A549 (cell line): ENCODE results near the gene SLCO6A1. TPM values are rescaled to one million over a fixed set of nuclear protein-coding genes. Genes with fewer than 3 reads are reported as not detected.

ENCODE experiments used
- ATAC-seq, 2 experiments: fragments of 200-7000 bp in 1 of 2; fragments of >200 bp in 1 of 2; cut with Nextera tagmentation in 1 of 2; cut with Tn5 transposase in 1 of 2; 3 replicates each; pipeline versions ENCODE4 v1.8.0 to v1.9.1; 2018 to 2020; ENCODE audit warnings: mild to moderate bottlenecking in 1 of 2, moderate library complexity in 1 of 2
- CTCF ChIA-PET: fragments of 300-600 bp; sonication (Branson Sonifier 250); formaldehyde crosslinking; extraction: SDS; loops from one replicate; lab custom pipeline; 2021; ENCODE audit warnings: antibody characterized with exemption, inconsistent platforms; lab: Yijun Ruan, JAX
- POLR2A ChIA-PET: fragments of 350-600 bp; formaldehyde crosslinking; extraction: SDS; loops from one replicate; lab custom pipeline; 2021; ENCODE audit warnings: antibody characterized with exemption, inconsistent platforms; lab: Yijun Ruan, JAX
- DNase-seq, 2 experiments: peaks; one replicate each; pipeline versions ENCODE4 v3.0.0 to v3.0.0-alpha.2; 2011 to 2016; ENCODE audit warnings: low read depth in 1 of 2, low spot score in 1 of 2
- FAIRE-seq: peaks from 2 replicates; lab custom pipeline; 2011; peaks lifted over from hg19 to GRCh38; lab: Jason Lieb, UNC
- H3K27ac ChIP-seq, 2 experiments: fragments of >200 bp; sonication (Bioruptor Twin); formaldehyde crosslinking; 3 replicates each; pipeline ENCODE4 v1.5.1; 2016 to 2017
- H3K4me1 ChIP-seq: fragments of >200 bp; sonication (Bioruptor Twin); formaldehyde crosslinking; 3 replicates; pipeline ENCODE4 v1.6.1; 2016
- H3K4me2 ChIP-seq: fragments of >200 bp; sonication (Bioruptor Twin); formaldehyde crosslinking; 3 replicates; pipeline ENCODE4 v1.6.1; 2016
- H3K4me3 ChIP-seq: fragments of >200 bp; sonication (Bioruptor Twin); formaldehyde crosslinking; 3 replicates; pipeline ENCODE4 v1.5.1; 2016
- H3K9me3 ChIP-seq: fragments of >200 bp; sonication (Bioruptor Twin); formaldehyde crosslinking; 3 replicates; pipeline ENCODE4 v1.6.1; 2016
- CHD4 ChIP-seq: fragments of 200-600 bp; sonication (generic); IDR thresholded peaks from 2 replicates; pipeline ENCODE4 v1.6.1; 2016; ENCODE audit warnings: antibody characterized with exemption, mild to moderate bottlenecking, borderline replicate concordance
- EHMT2 ChIP-seq: fragments of 200-600 bp; sonication (generic); IDR thresholded peaks from 2 replicates; pipeline ENCODE4 v1.6.1; 2016; ENCODE audit warnings: antibody characterized with exemption, low read depth, mild to moderate bottlenecking, moderate library complexity
- ELK1 ChIP-seq: fragments of 150-350 bp; IDR thresholded peaks from 2 replicates; pipeline ENCODE4 v1.6.1; 2014; ENCODE audit warnings: low read depth, mild to moderate bottlenecking, low read length
- GATA3 ChIP-seq: IDR thresholded peaks from 2 replicates; pipeline ENCODE4 v1.6.1; 2012; ENCODE audit warnings: borderline replicate concordance
- HES2 ChIP-seq: fragments of >200 bp; sonication (Bioruptor Twin); formaldehyde crosslinking; IDR thresholded peaks from 2 replicates; pipeline ENCODE4 v1.6.1; 2016
- HEYL ChIP-seq: fragments of 250-450 bp; sonication (Bioruptor Pico); IDR thresholded peaks from 2 replicates; pipeline ENCODE4 v1.8.0; 2021; ENCODE audit warnings: mild to moderate bottlenecking, moderate library complexity
- HOXA7 ChIP-seq: fragments of 250-450 bp; sonication (Bioruptor Pico); IDR thresholded peaks from 2 replicates; pipeline ENCODE4 v1.5.0; 2020; ENCODE audit warnings: mild to moderate bottlenecking, moderate library complexity
- JUN ChIP-seq, 2 experiments: fragments of >200 bp; sonication (Bioruptor Twin); formaldehyde crosslinking; IDR thresholded peaks; 2 replicates in 1 of 2; 3 replicates in 1 of 2; pipeline ENCODE4 v1.6.1; 2016 to 2017
- KDM1A ChIP-seq: fragments of 200-600 bp; sonication (generic); IDR thresholded peaks from 2 replicates; pipeline ENCODE4 v1.6.1; 2016; ENCODE audit warnings: low read depth, mild to moderate bottlenecking
- KDM5A ChIP-seq: fragments of 200-600 bp; sonication (generic); IDR thresholded peaks from 2 replicates; pipeline ENCODE4 v1.6.1; 2016; ENCODE audit warnings: antibody characterized with exemption, mild to moderate bottlenecking
- MAZ ChIP-seq: fragments of 150-350 bp; IDR thresholded peaks from 2 replicates; pipeline ENCODE4 v1.6.1; 2014; ENCODE audit warnings: antibody characterized with exemption, low read depth, low read length, borderline replicate concordance
- NPAS2 ChIP-seq: fragments of 250-450 bp; sonication (Bioruptor Pico); IDR thresholded peaks from 2 replicates; pipeline ENCODE4 v1.8.0; 2022; ENCODE audit warnings: mild to moderate bottlenecking, moderate library complexity, borderline replicate concordance
- NR3C1 ChIP-seq: fragments of >200 bp; sonication (Bioruptor Twin); formaldehyde crosslinking; IDR thresholded peaks from 3 replicates; pipeline ENCODE4 v1.6.1; 2017
- POLR2A ChIP-seq: IDR thresholded peaks from 2 replicates; pipeline ENCODE4 v1.6.1; 2012; ENCODE audit warnings: mild to moderate bottlenecking, low read length
- RAD21 ChIP-seq, 2 experiments: fragments of >200 bp in 1 of 2; sonication (Bioruptor Twin) in 1 of 2; formaldehyde crosslinking in 1 of 2; IDR thresholded peaks in 1 of 2; conservative IDR thresholded peaks in 1 of 2; 2 replicates in 1 of 2; 3 replicates in 1 of 2; pipeline ENCODE4 v1.6.1; 2012 to 2018; ENCODE audit warnings: inconsistent platforms in 1 of 2
- RARB ChIP-seq: fragments of 250-450 bp; sonication (Bioruptor Pico); IDR thresholded peaks from 2 replicates; pipeline ENCODE4 v1.8.0; 2021; ENCODE audit warnings: mild to moderate bottlenecking, moderate library complexity
- REST ChIP-seq: fragments of 200-600 bp; sonication (generic); IDR thresholded peaks from 2 replicates; pipeline ENCODE4 v1.6.1; 2016; ENCODE audit warnings: antibody characterized with exemption, mild to moderate bottlenecking, moderate library complexity
- RFX5 ChIP-seq: fragments of 450-650 bp; IDR thresholded peaks from 2 replicates; pipeline ENCODE4 v1.7.1; 2014; ENCODE audit warnings: antibody characterized with exemption, mild to moderate bottlenecking, moderate library complexity
- TP53 ChIP-seq: fragments of 250-450 bp; sonication (Bioruptor Pico); IDR thresholded peaks from 2 replicates; pipeline ENCODE4 v1.5.0; 2021; ENCODE audit warnings: mild to moderate bottlenecking, moderate library complexity
- ZC3H11A ChIP-seq: fragments of 450-650 bp; IDR thresholded peaks from 2 replicates; pipeline ENCODE4 v1.6.1; 2014; ENCODE audit warnings: antibody characterized with exemption, mild to moderate bottlenecking
- ZNF302 ChIP-seq: fragments of 250-450 bp; sonication (Bioruptor Pico); IDR thresholded peaks from 2 replicates; pipeline ENCODE4 v1.9.0; 2021; ENCODE audit warnings: inconsistent platforms, mild to moderate bottlenecking, moderate library complexity
- ZSCAN20 ChIP-seq: fragments of 250-450 bp; sonication (Bioruptor Pico); IDR thresholded peaks from 2 replicates; pipeline ENCODE4 v1.8.0; 2022; ENCODE audit warnings: mild to moderate bottlenecking, moderate library complexity
- WGBS: methylation state at CpG from one replicate; pipeline ENCODE4 v1.1.6; 2017; ENCODE audit errors: missing lambda C conversion rate; 5-methylcytosine and 5-hydroxymethylcytosine counted together
- polyA plus RNA-seq, 4 experiments: library from polyadenylated mRNA; depleted of rRNA in 3 of 4; stranded (reverse); fragments of >200 nt; fragmentation: RNase III in 1 of 4; extraction: RNeasy Plus Mini Kit Qiagen cat#74134 plus additional on column Dnase treatment in 1 of 4; gene quantifications; 2 replicates in 3 of 4; 3 replicates in 1 of 4; pipeline ENCODE4 v1.2.3, GENCODE V29; 2011 to 2017
- TF ChIP-seq, protein P1 (sequence below): fragments of 450-650 bp; IDR thresholded peaks from 2 replicates; pipeline ENCODE4 v1.6.1; 2014; ENCODE audit warnings: antibody characterized with exemption
- TF ChIP-seq, protein P2 (sequence below): fragments of 250-450 bp; sonication (Bioruptor Pico); IDR thresholded peaks from 2 replicates; pipeline ENCODE4 v1.5.0; 2021; ENCODE audit warnings: mild to moderate bottlenecking, moderate library complexity, borderline replicate concordance
- TF ChIP-seq, protein P3 (sequence below): IDR thresholded peaks from 2 replicates; pipeline ENCODE4 v1.6.1; 2012

The SLCO6A1 gene
- polyA plus RNA-seq, 2 of the 4 experiments (the other 2 are of a cell fraction) = not detected

GRCh38 chr5:102529447-102529846 lies 30.6 kb upstream of the SLCO6A1 start:
- ChIA-PET POLR2A (no interaction called here), CTCF (no interaction called here)
- no peak overlapping the region for H3K4me2 ChIP-seq
- H3K9me3 ChIP-seq = no peaks in the 10 kb centered on the region
- WGBS = 55% methylated on average over 4 of the region's 4 CpGs
- H3K4me1 ChIP-seq = no peaks in the 10 kb centered on the region
- H3K4me3 ChIP-seq = no peak overlapping the region
- no peak for ATAC-seq
- DNase-seq = no peak
- FAIRE-seq = no peak
- no peak overlapping the region for H3K27ac ChIP-seq
- TF ChIP-seq POLR2A (no peak), MAZ (no peak), HES2 (no peak), NR3C1 (no peak), RAD21 (conservative IDR thresholded peaks at IDR 0.05 in 1 of 2, IDR thresholded peaks at IDR 0.05 in 1 of 2) (no peak), EHMT2 (no peak), RARB (CRISPR knock-in tag) (no peak), NPAS2 (no peak), JUN (IDR thresholded peaks at IDR 0.05) (no peak)
- TF ChIP-seq, all 56 proteins: peak for 0

- ChIA-PET CTCF (no interaction called here), POLR2A (no interaction called here)
- H3K4me3 ChIP-seq = no peak overlapping the region
- ATAC-seq = no peak
- H3K4me2 ChIP-seq = no peak overlapping the region
- DNase-seq = no peak
- no peaks in the 10 kb centered on the region for H3K9me3 ChIP-seq
- no peak overlapping the region for H3K27ac ChIP-seq
- no peak for TF ChIP-seq HOXA7 (CRISPR knock-in tag)
- no peak for FAIRE-seq
- H3K4me1 ChIP-seq = no peaks in the 10 kb centered on the region
These were observed 30.2 kb upstream of the SLCO6A1 start for GRCh38 chr5:102529031-102529430.

GRCh38 chr5:102528600-102528999 lies 29.8 kb upstream of the SLCO6A1 start:
- no peak for FAIRE-seq
- TF ChIP-seq, protein P1, sequence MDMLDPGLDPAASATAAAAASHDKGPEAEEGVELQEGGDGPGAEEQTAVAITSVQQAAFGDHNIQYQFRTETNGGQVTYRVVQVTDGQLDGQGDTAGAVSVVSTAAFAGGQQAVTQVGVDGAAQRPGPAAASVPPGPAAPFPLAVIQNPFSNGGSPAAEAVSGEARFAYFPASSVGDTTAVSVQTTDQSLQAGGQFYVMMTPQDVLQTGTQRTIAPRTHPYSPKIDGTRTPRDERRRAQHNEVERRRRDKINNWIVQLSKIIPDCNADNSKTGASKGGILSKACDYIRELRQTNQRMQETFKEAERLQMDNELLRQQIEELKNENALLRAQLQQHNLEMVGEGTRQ = no peak
- TF ChIP-seq ELK1 (no peak), GATA3 (no peak), ZSCAN20 (CRISPR knock-in tag) (no peak), ZNF302 (CRISPR knock-in tag) (no peak), RFX5 (no peak), CHD4 (no peak), TP53 (CRISPR knock-in tag) (no peak), ZC3H11A (no peak), KDM1A (no peak), MAZ (no peak), KDM5A (no peak), REST (no peak), NPAS2 (no peak), RAD21 (conservative IDR thresholded peaks at IDR 0.05 in 1 of 2, IDR thresholded peaks at IDR 0.05 in 1 of 2) (no peak), HEYL (CRISPR knock-in tag) (no peak)
- TF ChIP-seq, protein P2, sequence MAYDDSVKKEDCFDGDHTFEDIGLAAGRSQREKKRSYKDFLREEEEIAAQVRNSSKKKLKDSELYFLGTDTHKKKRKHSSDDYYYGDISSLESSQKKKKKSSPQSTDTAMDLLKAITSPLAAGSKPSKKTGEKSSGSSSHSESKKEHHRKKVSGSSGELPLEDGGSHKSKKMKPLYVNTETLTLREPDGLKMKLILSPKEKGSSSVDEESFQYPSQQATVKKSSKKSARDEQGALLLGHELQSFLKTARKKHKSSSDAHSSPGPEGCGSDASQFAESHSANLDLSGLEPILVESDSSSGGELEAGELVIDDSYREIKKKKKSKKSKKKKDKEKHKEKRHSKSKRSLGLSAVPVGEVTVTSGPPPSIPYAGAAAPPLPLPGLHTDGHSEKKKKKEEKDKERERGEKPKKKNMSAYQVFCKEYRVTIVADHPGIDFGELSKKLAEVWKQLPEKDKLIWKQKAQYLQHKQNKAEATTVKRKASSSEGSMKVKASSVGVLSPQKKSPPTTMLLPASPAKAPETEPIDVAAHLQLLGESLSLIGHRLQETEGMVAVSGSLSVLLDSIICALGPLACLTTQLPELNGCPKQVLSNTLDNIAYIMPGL (CRISPR knock-in tag) = no peak
- TF ChIP-seq, protein P3, sequence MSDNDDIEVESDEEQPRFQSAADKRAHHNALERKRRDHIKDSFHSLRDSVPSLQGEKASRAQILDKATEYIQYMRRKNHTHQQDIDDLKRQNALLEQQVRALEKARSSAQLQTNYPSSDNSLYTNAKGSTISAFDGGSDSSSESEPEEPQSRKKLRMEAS = no peak
- ATAC-seq = no peak
- Histone ChIP-seq H3K4me1 (no peaks in the 10 kb centered on the region), H3K4me2 (no peak overlapping the region), H3K9me3 (no peaks in the 10 kb centered on the region), H3K4me3 (no peak overlapping the region), H3K27ac (no peak overlapping the region)
- DNase-seq = no peak
- POLR2A ChIA-PET = no interaction called here
- CTCF ChIA-PET = no interaction called here
